Amniotic stem cell (primary cell): ENCODE measurements around the gene CACNA1S.

Source experiments
- DNase-seq: peaks from one replicate; lab custom pipeline; 2025; lab: John Stamatoyannopoulos, UW

CACNA1S gene

DNA sequence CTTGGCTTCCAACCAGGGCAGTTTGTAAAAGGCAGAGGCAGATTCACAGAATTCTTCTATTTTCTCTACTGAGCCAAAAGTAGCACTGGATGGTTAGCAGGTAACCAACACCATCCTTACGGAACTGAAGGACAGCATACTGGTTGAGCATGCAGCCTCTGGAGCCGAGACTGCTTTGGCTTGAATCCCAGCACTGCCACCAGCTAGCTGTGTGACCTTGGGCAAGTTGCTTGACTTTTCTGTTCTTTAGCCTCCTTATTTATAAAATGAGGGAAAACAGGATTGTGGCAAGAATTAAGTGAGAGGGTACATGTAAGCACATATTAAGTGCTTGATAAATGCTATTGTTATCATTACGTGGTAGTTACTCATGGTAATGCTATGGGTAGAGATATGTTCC, 19.5 kb downstream of the CACNA1S start:
- no peak for DNase-seq

DNA sequence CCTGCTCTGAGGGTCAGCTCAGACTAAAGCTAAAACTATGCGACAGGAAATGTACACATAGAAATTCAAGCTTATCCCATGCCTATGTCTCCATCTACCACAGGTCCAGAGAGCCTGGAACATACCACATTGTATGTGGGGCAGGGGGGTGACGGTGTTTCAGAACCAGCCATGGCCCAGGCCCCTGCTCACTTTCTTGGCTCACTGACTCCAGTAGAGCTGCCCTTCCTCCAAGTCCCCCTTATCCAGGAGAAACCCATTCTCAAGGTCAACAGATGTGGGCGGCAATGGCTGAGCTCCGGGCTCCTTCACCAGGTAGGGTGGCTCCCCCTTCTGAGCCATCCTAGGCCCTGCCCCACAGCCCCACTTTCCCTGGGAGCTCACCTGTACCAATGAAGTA, 21.0 kb downstream of the CACNA1S start:
- DNase-seq: no peak

DNA sequence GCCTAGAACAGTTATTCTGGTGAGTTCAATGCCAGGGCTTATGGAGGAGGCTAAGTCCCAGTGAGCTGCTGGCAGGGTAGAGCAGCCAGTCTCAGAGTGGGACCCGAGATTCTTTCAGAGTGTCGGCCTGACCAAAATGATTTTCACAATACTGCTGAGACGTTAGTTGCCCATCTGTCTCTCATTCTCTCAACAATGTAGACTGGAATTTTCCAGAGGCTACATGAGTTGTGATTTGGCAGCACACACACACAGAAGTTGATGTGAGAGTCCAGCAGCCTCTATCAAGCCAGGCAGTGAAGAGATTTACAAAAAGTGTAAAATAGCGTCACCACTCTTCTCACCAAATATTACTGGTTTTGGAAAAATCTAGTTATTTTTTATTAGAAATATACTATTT, 21.7 kb downstream of the CACNA1S start:
- no peak for DNase-seq

DNA sequence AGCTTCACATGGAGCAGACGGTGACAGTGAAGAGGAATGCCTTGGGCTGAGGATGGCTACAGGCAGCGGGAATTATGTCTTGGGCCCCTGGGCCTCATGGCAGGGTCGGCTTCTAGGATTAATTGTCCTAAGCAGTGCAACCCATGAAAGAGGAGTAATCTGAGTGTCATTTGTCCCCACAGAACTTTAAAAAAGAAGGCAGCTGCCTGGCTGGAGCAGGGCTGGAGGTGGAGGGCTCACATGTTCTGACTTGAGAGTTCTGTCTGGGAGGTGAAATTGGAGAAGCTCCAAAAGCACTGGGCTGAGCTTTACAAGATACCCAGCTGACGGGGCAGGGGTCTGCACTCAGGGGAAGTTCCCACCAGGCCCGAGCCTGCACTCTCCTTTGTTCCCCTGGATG, 22.6 kb downstream of the CACNA1S start:
- no peak for DNase-seq

DNA sequence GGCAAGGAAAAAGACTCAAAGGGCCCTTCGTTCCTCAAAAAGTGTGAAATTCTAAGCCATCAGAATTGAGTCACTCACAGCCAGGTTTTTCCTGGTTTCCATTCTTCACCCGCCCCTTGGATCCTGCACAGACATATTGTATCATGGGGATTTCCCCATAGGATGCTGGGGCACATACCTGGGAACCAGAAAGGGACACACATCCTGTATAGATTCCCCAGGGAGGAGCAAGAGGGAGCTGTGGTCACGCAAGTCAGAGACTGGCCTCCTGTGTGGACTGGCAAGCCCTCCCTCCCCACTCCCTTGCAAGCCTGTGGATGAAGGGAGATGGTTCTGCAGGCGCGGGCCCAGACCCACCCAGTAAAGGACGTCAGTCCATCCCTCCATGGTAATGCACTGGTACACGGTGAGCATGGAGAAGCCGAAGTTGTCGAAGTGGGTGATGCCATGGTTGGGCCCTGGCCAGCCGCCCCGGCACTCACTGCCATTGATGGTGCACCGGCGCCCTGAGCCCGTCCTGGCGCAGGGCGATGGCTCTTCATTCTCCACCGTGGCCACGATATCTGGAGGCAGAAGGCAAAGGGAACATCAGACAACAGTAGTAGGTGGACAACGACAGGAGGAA, 23.2 kb downstream of the CACNA1S start:
- DNase-seq: no peak

DNA sequence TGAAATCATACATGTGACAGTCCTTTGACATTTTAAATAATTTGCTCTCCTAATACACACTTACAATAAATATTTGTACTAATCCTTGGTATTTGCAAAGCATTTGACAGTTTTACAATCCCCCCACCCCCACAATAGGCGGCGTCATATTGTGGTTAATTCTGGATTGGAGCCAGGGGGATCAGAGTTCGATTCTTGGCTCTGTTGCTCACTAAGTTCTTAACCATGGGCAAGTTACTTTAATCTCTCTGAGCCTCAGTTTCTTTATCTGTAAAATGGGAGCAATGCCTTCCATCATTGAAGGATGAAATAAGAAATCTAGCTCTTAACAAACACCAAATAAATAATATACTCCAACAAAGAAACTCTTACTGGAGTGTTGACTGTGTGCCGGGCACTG, 23.8 kb downstream of the CACNA1S start:
- DNase-seq: no peak

DNA sequence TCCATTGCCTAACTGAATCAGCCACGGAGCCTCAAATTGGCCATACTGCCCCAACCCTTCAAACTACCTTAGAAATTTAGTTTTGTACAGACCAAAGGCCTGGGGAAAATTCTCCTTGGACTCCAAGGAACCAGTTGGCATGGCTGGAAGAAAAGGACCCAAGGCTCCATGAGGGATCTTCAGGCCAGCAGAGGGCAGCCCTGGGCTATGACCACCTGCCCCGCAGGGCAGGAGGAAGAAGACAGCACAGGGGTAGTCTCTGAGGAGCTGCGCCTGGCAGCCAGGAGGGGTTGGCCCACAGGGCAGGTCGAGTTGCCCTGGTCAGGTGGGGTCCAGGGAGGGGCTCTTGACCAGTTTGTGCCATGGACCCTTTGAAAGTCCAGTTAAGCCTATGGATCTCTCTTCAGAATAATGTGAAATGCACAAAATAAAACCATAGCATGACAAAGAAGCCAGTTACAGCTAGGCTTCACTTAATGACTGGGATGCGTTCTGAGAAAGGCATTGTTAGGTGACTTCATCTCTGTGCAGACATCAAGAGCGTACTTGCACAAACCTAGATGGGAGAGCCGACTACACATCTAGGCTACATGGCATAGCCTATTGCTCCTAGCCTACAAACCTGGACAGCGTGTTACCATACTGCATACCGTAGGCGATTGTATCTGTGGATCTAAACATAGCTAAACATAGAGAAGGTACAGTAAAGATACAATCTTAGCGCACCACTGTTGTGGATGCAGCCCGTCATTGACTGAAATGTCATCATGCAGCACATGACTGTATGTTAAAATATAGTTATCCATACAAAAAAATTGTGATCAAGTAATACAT, 26.1 kb downstream of the CACNA1S start:
- DNase-seq: no peak

DNA sequence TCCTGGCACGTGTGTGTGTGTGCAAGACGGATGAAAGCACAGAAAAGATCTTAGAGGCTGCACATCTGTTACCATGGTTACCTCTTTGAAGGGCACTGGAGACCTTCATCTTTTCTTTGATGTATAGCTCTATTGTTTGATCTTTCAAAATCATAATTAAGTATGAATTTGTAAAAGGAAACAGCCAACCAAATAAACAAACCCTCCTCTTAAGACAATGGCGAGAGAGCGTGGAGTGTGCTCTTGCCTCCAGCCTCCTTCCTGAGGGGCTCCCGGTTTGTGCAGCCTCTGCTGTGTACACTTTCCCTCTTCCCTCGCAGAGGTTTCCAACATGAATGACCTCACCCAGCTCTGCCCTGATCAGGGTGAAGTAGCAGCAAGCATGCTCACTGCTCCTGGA, 27.9 kb downstream of the CACNA1S start:
- no peak for DNase-seq

DNA sequence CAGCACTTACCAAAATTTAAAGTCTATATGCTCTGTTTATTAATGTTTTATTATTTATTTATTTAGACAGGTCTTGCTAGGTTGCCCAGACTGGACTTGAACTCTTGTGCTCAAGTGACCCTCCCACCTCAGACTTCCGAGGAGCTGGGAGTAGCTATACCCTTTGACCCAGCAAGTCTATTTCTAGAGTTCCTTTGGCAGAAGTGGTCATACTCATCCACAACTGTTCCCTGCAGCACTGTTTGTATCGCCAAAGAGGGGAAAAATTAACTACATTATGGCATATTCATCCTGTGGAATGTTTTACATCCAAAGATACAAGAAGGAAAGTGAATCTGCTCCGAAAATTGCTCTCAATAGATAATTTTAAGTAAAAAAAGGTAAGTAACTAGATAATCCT, 28.5 kb downstream of the CACNA1S start:
- DNase-seq: no peak

DNA sequence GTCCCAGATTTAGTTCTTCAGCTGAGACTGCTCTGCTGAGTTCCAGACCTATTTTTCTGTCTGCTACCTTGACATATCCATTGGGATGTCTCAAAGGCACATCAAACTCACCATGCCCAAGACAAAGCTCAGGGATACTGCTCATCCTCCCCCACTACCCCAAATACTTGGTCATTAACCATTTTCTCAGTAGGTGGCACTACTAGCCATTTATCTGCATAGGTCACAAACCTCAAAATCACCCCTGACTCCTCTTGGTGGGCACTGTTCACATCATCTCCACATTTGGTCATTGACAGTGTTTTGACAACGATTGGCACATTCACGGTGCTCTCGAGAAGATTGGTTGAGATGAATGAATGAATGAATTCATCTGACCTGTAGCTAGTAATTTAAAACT, 32.1 kb downstream of the CACNA1S start:
- no peak for DNase-seq

DNA sequence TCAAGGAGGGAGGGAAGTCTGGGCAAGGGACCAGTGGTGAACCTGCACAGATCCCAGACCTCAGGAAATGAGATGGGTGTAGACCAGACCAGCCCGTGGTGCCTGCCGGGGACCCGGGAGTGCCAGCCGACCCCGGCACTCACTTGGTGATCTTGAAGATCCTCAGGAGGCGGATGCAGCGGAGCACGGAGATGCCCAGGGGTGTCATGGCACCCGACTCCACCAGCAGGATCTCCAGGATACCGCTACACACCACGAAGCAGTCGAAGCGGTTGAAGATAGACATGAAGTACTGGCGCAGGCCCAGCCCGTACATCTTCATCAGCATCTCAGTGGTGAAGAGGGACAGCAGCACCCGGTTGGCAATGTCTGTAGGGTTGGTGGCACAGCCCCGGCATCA, 34.5 kb downstream of the CACNA1S start:
- DNase-seq: no peak

DNA sequence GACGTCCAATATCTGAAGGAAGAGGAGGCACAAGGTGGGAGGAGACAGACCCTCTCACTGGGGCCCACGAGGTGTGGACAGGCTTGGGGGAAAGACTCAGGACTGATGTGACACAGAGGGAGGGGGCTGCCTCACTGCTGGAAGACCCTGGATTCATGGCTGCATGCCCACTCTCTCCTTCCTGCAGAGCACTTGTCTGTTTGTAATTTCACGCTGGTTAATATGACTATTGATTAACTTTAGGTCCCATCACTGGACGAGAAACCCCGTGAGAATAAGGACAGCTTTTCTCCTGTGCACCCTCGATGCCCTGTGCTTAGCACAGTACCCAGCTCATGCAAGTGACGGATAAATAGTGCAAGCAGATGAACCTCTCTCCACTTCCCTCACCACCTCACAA, 35.1 kb downstream of the CACNA1S start:
- DNase-seq: no peak

DNA sequence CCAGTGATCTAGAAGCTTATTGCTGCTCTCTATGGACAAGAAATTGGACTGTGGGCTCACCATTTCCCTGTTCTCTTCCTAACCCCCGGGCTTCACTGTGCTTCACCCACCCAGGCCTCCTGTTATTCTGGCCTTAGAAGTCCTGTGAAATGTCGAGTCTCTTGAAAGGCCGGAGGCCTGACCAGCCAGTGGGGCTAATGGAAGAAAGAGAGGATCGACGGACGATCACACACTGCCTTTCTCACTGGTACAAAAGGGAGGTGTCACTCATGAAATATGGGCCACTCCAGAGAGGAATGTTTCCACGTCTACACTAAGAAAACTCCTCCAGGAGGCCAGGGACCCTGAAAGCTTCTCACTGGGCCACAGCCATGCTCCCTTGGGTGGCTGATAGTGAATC, 36.1 kb downstream of the CACNA1S start:
- DNase-seq: no peak

DNA sequence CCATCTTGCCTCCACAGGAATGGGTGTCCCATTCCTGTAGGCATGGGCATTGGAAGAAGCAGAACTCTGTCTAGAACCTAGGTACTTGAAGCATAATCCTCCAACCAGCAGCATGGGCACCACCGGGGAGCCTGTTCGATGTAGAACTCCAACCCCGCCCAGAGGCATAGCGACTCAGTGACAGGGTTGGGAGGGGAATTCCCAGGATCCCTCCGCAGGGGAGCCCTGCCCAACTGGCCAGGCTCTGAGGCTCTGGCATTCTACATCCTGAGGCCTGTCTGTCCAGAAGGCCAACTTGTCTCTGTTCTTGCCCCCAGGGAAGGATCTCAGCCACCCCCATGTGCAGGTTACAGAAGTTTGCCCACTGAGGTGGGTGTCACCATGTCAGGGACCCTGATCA, 38.2 kb downstream of the CACNA1S start:
- DNase-seq: no peak

DNA sequence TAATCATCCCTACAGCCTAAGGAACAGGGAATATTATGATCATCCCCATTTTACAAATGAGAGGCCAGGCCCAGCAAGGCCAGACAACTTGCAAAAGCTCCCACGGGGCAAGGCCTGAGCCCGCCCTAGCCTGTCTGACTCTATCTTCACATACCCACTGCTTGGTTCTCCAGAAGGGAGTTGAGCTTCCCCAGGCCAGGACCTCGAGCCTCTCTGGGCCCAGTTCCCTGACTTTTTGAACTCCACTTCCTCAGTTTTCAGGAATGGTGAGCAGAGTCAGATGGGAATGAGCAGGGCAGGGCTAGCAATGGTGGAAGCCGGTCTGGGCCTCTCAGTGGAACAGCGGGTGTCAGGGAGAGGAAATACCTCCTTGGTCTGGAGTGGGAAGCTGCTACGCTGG, 39.3 kb downstream of the CACNA1S start:
- DNase-seq: no peak

DNA sequence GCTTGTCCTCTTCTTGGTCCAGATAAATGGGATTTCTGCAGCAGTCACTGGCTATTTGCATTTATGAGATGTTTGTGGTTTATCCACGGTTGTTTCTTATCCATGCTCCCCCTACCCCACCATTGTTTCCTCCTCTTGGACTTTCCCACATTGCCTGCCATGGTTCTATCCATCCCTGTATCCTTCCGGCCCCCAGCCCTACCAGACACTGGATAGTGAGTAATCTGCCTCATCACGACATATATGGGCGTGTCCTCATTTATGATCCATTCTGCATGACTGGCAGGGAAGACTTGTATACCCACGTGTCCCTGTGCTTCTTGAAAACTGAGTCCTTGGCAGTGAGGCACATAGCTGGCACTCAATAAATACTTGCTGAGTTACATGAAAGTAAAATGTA, 40.1 kb downstream of the CACNA1S start:
- no peak for DNase-seq

DNA sequence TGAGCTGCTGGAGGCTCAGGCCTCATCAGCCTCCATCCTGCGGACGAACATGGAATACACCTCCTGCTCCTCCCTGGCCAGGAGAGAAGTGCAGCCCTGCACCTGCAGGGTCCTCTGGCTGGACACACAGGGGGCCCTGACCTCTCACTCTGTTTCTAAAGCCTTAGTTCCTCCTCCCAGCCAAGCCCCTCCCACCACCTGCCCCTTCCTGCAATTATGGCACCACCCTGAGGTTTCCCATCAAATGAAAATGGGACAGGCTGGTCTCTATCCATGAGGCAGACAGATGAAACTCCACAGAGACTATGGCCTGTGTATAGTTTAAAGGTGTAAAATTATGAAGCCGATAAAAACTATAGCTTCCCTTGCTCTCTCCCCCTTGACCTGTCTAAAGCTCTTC, 42.6 kb downstream of the CACNA1S start:
- no peak for DNase-seq

DNA sequence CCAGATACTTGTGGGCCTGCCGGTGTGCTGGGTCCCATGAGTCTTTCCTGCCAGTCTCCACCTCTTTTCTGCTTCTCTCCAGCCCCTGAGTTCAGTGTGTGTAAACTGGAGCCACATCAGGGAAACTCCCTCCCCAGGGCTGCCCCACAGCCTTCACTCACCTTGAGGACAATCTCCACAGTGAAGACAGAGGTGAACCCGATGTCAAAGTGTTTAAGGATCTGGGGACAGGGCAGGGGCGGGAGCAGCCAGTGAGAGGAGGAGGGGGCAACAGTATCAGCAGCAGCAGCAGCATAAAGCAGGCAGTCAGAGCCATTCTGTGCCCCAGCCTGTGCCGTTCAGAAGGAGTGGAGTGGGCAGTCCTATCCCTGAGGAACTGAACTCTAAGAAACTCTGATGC, 43.2 kb downstream of the CACNA1S start:
- no peak for DNase-seq

DNA sequence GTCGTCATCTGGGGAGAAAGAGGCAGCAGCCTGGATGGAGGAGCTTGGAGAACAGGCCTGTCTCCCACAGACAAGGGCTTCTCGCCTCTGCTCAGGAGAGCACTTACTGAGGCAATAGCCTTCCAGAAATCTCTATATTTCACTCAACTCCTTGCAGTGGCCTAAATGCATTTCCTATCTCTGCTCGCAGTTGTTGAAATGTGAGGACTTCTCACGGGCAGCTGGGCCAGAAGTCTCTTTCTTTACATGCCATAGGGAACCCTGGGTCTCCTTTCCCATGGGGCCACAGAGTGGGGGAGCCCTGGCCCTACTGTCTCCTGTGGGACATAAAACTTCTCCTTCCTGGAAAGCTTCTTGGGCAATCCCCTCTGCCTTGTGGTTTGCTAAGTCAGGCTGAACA, 45.2 kb downstream of the CACNA1S start:
- DNase-seq: no peak

DNA sequence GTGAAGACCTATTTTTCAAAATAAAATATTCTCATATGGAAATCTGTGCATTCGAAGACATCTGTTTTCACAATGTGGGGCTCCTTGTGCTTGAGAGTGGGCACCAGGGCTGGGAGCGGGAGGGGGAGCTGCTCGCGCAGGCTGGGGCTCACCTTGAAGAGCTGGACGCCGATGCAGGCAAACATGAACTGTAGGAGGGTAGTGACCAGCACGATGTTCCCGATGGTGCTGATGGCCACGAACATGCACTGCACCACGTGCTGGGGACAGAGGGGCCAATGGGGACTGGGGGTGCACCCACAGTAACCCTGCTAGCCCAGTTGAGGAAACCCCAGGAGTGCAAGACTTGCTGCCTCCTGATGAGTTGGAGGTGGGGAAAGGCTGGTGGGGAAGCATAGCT, 46.5 kb downstream of the CACNA1S start:
- no peak for DNase-seq

DNA sequence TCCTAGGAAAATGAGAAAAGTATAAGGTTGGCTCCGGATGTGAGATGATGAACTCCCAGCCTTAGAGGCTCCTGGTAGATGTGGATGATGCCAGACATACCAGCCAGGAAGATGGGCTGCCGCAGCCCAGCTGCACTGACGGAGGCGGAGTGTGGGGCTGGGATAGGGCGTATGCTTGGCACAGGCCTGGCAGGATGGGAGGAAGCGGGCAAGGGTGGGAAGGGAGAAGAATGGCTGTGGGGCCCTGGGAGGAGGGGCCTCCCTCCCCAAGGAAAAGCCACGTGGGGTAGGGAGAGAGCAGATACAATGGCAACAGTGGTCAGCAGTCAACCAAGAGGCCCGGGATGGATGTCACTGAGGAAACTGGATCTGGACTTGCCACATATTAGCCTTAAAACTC, 47.4 kb downstream of the CACNA1S start:
- no peak for DNase-seq

DNA sequence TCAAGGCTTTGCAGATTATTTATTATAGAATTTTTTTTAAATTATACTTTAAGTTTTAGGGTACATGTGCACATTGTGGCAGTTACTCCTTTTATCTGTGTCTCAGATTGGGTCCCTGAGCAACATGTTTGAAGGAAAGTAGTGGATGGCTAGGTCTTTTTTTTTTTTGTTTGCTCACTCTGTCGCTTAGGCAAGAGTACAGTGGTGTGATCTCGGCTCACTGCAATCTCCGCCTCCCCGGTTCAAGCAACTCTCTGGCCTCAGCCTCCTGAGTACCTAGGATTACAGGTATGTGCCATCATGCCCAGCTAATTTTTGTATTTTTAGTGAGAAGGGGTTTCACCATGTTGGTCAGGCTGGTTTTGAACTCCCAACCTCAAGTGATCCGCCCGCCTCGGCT, 49.1 kb downstream of the CACNA1S start:
- DNase-seq: no peak

DNA sequence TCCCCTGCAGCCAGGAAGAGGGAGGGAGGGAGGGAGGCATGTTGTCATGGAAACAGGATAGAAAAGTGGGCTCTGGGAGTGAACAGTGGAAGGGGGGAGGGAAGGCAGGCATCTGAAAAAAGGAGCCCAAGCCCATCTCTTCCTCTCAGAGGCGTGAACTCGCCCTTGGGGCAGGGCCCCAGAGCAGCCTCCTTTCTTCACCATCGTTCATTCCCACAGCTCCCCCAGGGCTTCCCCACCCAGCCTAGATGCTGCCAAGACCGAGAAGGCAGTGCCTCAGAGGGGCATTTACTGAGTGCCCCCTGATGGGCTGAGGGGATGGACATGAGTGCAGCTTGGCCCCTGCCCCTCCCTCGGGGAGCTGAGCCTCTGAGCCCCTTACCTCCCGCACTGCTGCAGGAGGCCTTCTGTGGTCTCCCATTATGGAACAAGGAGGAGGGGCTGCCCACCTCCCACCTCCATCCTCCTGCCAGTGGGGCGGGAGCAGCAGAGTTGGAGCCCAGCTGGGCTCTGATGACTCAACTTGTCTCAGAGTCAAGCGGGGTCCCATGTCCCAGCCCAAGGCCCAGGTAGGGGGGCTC, 49.6 kb downstream of the CACNA1S start:
- DNase-seq: no peak

DNA sequence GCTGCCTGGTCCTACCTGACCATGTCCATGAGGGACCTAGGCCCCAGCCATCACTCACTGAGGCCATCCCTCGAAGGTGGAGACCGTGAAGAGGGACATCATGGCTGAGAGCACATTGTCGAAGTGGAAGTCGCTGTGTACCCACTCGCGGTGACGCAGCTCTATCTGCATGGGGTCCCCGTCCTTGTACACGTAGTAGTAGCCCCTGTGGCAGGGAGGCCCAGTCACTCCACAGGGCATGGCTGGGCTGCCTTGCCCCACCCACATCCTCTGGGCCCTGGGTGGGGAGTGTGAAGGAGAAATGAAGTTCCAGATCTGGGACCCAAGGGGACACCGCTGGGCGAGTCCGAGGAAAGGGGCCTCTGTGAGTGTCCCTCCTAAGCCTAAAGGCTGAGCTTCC, 50.3 kb downstream of the CACNA1S start:
- DNase-seq: no peak
